ENCODE data around the gene OR4F15.

Gene OR4F15

DNA sequence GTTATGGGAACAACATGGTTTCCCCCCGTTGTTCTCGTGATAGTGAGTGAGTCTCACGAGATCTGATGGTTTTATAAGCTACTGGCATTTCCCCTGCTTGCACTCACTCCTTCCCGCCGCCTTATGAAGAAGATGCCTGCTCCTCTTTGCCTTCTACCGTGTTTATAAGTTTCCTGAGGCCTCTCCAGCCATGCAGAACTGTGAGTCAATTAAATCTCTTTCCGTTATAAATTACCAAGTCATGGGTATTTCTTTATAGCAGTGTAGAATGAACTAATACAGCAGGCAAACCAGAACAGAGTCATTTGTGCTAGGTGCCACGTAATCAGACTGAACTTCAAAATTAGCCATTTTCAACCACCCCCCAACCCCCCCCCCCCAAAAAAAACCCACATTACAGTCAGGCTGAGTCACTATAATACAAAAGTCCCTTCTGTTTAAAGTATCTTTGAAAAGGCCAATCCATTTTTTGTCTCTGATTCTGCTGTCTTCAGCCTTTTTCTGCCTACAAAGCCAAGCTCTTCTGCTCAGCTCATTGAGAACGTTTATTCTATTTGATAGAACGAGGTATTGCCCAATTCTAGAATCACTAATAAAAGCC is 4.6 kb upstream of the OR4F15 start:
- H3K4me1 ChIP-seq: no peaks in the 10 kb centered on the region
- no peak overlapping the region for H3K4me3 ChIP-seq (ENCODE audit: low read depth, low read length)
- H2AFZ ChIP-seq: no peak overlapping the region
- H3K27ac ChIP-seq: no peak overlapping the region
- H3K36me3 ChIP-seq (ENCODE audit: control insufficient read depth, insufficient read depth, low read length): no peaks in the 10 kb centered on the region
- H3K79me2 ChIP-seq: no peaks in the 10 kb centered on the region
- no peaks in the 10 kb centered on the region for H3K9me3 ChIP-seq (ENCODE audit: control insufficient read depth, low read length)
- TF ChIP-seq, protein P1, sequence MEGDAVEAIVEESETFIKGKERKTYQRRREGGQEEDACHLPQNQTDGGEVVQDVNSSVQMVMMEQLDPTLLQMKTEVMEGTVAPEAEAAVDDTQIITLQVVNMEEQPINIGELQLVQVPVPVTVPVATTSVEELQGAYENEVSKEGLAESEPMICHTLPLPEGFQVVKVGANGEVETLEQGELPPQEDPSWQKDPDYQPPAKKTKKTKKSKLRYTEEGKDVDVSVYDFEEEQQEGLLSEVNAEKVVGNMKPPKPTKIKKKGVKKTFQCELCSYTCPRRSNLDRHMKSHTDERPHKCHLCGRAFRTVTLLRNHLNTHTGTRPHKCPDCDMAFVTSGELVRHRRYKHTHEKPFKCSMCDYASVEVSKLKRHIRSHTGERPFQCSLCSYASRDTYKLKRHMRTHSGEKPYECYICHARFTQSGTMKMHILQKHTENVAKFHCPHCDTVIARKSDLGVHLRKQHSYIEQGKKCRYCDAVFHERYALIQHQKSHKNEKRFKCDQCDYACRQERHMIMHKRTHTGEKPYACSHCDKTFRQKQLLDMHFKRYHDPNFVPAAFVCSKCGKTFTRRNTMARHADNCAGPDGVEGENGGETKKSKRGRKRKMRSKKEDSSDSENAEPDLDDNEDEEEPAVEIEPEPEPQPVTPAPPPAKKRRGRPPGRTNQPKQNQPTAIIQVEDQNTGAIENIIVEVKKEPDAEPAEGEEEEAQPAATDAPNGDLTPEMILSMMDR (IDR thresholded peaks at IDR 0.05): no peak
- no peak overlapping the region for H3K9ac ChIP-seq
- no peak overlapping the region for H3K4me2 ChIP-seq (ENCODE audit: low read length)
- H3K27me3 ChIP-seq (ENCODE audit: control insufficient read depth, insufficient read depth, low read length): no peaks in the 10 kb centered on the region

DNA sequence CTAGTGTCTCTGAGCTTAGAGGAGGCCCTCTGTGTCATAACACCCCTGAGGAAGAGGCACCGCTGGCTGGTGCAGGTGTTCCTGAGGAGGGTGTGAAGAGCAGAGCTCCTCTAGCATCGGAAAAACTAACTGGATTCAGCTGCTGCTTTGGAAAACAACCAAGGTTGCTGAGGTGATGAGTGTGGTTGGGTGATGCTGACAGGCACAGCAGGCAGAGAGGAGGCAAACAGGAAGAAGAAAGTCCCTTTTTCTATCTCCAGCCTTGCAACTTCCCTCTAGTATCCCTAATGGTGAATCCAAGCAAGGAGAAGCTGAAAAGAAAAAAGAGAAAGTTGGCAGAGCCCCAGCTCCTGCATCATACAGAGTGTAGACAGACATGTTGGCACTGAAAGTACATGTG is 3.8 kb upstream of the OR4F15 start:
- Histone ChIP-seq H3K4me3 (ENCODE audit: low read depth, low read length) (no peak overlapping the region), H3K4me1 (no peaks in the 10 kb centered on the region), H2AFZ (no peak overlapping the region), H3K9me3 (ENCODE audit: control insufficient read depth, low read length) (no peaks in the 10 kb centered on the region), H3K9ac (no peak overlapping the region), H3K4me2 (ENCODE audit: low read length) (no peak overlapping the region), H3K27me3 (ENCODE audit: control insufficient read depth, insufficient read depth, low read length) (no peaks in the 10 kb centered on the region), H3K27ac (no peak overlapping the region), H3K79me2 (no peaks in the 10 kb centered on the region), H3K36me3 (ENCODE audit: control insufficient read depth, insufficient read depth, low read length) (no peaks in the 10 kb centered on the region)
- TF ChIP-seq, protein P1 (IDR thresholded peaks at IDR 0.05): no peak

DNA sequence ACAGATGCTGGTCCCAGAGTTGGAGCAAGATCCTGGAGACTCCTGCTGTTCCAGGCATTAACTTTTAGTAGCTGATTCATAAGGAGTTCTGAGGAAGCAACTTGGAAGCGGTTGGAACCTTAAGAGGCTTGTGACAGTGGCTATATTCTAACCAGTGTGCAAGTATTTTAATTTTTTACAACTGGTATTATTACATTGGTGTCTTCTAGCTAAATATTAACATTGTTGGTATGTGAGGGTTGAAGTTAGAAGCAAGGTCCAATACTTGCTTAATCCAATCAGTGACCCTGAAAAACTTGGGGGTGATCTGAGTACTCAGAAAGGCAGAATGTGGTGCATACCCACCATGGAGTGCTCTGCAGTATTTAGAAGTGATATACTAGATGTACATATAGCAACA is 1.5 kb upstream of the OR4F15 start:
- no peaks in the 10 kb centered on the region for H3K36me3 ChIP-seq (ENCODE audit: control insufficient read depth, insufficient read depth, low read length)
- H2AFZ ChIP-seq: no peak overlapping the region
- H3K4me1 ChIP-seq: no peaks in the 10 kb centered on the region
- no peaks in the 10 kb centered on the region for H3K27me3 ChIP-seq (ENCODE audit: control insufficient read depth, insufficient read depth, low read length)
- H3K4me2 ChIP-seq (ENCODE audit: low read length): no peak overlapping the region
- no peak overlapping the region for H3K9ac ChIP-seq
- H3K79me2 ChIP-seq: no peaks in the 10 kb centered on the region
- no peak overlapping the region for H3K4me3 ChIP-seq (ENCODE audit: low read depth, low read length)
- no peaks in the 10 kb centered on the region for H3K9me3 ChIP-seq (ENCODE audit: control insufficient read depth, low read length)
- TF ChIP-seq, protein P1 (IDR thresholded peaks at IDR 0.05): no peak
- no peak overlapping the region for H3K27ac ChIP-seq

DNA sequence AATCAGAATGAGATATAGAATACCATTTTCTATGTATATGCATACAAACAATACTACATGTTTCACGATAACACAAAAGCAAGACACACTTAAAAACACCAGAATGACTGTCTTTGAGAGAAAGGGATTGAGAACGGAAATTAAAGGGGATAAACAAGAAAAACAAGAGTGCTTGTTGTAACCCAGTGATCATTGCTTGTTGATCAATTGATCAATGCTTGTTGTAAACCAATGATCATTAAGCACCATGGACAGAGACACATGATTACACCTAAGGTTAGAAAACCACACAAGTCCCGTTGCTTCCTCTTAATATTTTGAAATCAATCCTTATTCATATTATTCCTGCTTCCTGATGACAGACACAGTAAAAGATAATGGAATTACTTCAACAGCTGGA is 1.1 kb upstream of the OR4F15 start:
- Histone ChIP-seq H3K9ac (no peak overlapping the region), H3K4me2 (ENCODE audit: low read length) (no peak overlapping the region), H3K4me3 (ENCODE audit: low read depth, low read length) (no peak overlapping the region), H3K27me3 (ENCODE audit: control insufficient read depth, insufficient read depth, low read length) (no peaks in the 10 kb centered on the region), H3K36me3 (ENCODE audit: control insufficient read depth, insufficient read depth, low read length) (no peaks in the 10 kb centered on the region), H3K9me3 (ENCODE audit: control insufficient read depth, low read length) (no peaks in the 10 kb centered on the region), H2AFZ (no peak overlapping the region), H3K79me2 (no peaks in the 10 kb centered on the region), H3K4me1 (no peaks in the 10 kb centered on the region), H3K27ac (no peak overlapping the region)
- TF ChIP-seq, protein P1 (IDR thresholded peaks at IDR 0.05): no peak

DNA sequence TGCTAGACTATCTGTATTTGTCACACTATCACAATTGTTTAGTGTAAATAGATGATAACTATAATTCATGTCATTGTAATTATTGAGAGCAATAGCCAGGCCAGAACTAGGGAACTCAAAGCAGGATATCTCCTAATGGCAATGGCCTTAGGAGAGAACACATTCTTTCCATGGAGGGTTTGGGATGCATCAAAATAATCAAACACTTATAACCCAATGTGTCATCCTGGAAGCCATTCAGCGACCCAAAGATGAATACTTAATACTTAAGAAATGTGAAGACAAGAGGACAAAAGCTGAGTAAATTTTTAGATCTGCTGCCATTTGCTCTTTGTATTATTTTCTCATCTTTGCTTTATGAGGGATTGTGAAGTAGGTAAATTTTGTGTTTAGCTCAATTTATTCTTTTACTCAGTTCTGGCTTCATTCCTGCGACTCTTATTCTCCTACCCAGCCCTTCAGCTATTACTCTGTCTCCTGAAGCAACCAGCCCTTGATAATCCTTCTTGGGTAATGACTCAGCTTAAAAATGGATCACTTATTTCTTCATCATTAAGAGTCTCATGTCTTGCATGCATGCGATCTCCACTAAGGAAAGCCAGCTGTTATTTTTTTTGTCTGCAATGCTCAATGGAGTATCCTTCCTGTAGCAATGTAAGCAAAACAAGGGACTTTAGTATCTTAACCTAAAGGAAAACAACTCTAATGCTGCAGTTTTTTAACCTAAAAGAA is 2.0 kb downstream of the OR4F15 start:
- no peaks in the 10 kb centered on the region for H3K4me1 ChIP-seq
- no peak overlapping the region for H3K4me2 ChIP-seq (ENCODE audit: low read length)
- TF ChIP-seq, protein P1 (IDR thresholded peaks at IDR 0.05): no peak
- no peaks in the 10 kb centered on the region for H3K36me3 ChIP-seq (ENCODE audit: control insufficient read depth, insufficient read depth, low read length)
- H3K4me3 ChIP-seq (ENCODE audit: low read depth, low read length): no peak overlapping the region
- H3K79me2 ChIP-seq: no peaks in the 10 kb centered on the region
- no peaks in the 10 kb centered on the region for H3K9me3 ChIP-seq (ENCODE audit: control insufficient read depth, low read length)
- no peak overlapping the region for H2AFZ ChIP-seq
- H3K27me3 ChIP-seq (ENCODE audit: control insufficient read depth, insufficient read depth, low read length): no peaks in the 10 kb centered on the region
- no peak overlapping the region for H3K9ac ChIP-seq
- no peak overlapping the region for H3K27ac ChIP-seq
